Endothelial cell of umbilical vein (primary cell): Measurements from ENCODE around the gene ARHGAP22.

ENCODE experiments used
- MYC ChIP-seq: IDR thresholded peaks from one replicate; pipeline ENCODE4 v1.6.1; 2011; ENCODE audit warnings: mild to moderate bottlenecking, low read depth, low read length
- POLR2A ChIP-seq: IDR thresholded peaks from 2 replicates; pipeline ENCODE4 v1.6.1; 2012; ENCODE audit warnings: low read depth, mild to moderate bottlenecking, control low read depth, low read length
- POLR2AphosphoS5 ChIP-seq: IDR thresholded peaks from 2 replicates; pipeline ENCODE4 v1.6.1; 2012; ENCODE audit warnings: low read depth, mild to moderate bottlenecking, control low read depth, low read length, moderate library complexity; ENCODE audit not compliant: insufficient read depth
- TF ChIP-seq, protein P1 (sequence below), 2 donors: IDR thresholded peaks; 1 replicate in 1 of 2; 2 replicates in 1 of 2; pipeline ENCODE4 v1.5.1; 2011; ENCODE audit warnings: low read length in 2 of 2, mild to moderate bottlenecking in 2 of 2, moderate library complexity in 2 of 2, control low read depth in 1 of 2, inconsistent platforms in 1 of 2, low read depth in 1 of 2; ENCODE audit not compliant: insufficient read depth in 1 of 2; ENCODE audit errors: extremely low read depth in 1 of 2
- TF ChIP-seq, protein P2 (sequence below): IDR thresholded peaks from 2 replicates; pipeline ENCODE4 v1.6.1; 2011; ENCODE audit not compliant: insufficient read depth, insufficient read length

DNA sequence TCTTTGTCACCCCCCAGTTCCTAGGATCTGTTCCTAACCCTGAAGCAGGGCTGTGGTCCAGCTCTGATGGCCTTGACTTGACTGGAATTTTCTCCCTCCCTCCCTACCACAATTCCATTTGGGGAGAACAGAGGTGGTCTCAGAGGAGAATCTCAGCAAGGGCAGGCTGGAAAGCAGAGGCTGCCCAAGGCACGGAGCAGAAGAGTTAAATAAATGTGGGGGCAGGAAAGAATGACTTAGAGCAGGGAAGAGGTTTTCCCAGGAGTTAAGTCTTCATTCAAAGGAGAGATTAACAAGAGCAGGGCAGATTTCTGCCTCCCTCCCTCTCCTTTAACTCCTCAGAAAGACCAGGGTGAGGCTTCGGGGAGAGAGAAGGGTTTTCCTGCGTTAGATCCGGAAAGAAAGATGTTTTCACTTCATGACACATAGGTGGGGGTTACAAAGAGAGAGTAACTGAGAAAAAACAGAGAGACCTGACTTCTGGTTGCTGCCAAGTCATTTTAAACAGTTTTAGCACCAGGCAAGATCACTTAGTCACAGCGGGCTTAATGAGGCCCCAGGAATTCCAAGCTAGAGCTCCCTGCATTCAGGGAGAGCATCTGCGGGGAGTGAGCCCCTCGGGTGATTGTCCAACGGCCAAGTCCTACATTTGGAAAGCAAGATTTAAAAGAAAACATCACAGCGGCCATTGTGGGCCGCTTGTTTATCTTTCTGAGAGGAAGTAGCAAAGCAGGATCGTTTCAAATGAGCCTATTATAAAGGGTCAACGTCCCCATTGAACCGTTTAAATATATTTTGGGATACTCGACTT is 78.7 kb downstream of the ARHGAP22 start:
- no peak for TF ChIP-seq POLR2A
- TF ChIP-seq, protein P1, sequence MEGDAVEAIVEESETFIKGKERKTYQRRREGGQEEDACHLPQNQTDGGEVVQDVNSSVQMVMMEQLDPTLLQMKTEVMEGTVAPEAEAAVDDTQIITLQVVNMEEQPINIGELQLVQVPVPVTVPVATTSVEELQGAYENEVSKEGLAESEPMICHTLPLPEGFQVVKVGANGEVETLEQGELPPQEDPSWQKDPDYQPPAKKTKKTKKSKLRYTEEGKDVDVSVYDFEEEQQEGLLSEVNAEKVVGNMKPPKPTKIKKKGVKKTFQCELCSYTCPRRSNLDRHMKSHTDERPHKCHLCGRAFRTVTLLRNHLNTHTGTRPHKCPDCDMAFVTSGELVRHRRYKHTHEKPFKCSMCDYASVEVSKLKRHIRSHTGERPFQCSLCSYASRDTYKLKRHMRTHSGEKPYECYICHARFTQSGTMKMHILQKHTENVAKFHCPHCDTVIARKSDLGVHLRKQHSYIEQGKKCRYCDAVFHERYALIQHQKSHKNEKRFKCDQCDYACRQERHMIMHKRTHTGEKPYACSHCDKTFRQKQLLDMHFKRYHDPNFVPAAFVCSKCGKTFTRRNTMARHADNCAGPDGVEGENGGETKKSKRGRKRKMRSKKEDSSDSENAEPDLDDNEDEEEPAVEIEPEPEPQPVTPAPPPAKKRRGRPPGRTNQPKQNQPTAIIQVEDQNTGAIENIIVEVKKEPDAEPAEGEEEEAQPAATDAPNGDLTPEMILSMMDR (IDR thresholded peaks at IDR 0.05; ENCODE audit: extremely low read depth in 1 of 2, insufficient read depth in 1 of 2, low read depth in 1 of 2, low read length in 2 of 2), result no peak
- TF ChIP-seq MYC, result no peak
- TF ChIP-seq POLR2AphosphoS5, result peak; percentile 40
- TF ChIP-seq, protein P2, sequence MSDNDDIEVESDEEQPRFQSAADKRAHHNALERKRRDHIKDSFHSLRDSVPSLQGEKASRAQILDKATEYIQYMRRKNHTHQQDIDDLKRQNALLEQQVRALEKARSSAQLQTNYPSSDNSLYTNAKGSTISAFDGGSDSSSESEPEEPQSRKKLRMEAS, result no peak
